GM12801 (cell line): ENCODE measurements around the gene PODXL2.

ENCODE experiments used
- CTCF ChIP-seq: IDR thresholded peaks from one replicate; pipeline ENCODE4 v1.5.1; 2011; ENCODE audit warnings: control low read depth; ENCODE audit not compliant: insufficient read length; ENCODE audit errors: extremely low read depth

Gene PODXL2

DNA sequence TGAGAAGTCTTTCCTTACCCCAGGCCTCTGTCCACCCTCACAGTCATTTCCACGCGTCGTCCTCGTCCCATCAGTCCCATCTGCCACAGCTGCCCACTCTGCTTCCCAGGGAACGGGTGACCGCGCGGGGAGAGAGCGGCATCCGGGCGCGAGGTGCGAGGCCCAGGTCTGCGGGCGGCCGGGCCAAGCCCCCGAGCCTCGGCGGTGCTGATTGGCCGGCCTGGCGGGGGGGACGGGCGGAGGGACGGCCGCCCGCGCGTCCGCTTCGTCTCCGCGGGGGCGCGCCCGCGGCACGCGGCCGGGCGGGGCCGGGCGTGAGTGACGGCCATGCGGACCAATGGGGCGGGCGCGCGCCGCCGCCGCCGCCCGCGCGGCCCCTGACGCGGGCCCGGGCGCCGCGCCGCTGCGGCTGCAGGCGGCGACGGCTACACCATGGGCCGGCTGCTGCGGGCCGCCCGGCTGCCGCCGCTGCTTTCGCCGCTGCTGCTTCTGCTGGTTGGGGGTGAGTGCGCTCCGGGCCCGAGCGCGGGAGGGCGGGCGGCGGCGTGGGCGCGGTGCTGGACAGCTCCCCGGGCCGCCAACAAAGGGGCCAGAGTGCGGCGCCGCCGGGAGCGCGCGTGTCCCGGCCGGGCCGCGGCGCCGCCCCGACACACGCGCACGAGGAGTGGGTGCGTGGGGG is at the start of gene PODXL2:
TSS of gene PODXL2 (plus strand) at position 398 of the 679 bp plus-strand sequence. CDS start at position 433, 35 bp downstream.
- no peak for TF ChIP-seq CTCF

DNA sequence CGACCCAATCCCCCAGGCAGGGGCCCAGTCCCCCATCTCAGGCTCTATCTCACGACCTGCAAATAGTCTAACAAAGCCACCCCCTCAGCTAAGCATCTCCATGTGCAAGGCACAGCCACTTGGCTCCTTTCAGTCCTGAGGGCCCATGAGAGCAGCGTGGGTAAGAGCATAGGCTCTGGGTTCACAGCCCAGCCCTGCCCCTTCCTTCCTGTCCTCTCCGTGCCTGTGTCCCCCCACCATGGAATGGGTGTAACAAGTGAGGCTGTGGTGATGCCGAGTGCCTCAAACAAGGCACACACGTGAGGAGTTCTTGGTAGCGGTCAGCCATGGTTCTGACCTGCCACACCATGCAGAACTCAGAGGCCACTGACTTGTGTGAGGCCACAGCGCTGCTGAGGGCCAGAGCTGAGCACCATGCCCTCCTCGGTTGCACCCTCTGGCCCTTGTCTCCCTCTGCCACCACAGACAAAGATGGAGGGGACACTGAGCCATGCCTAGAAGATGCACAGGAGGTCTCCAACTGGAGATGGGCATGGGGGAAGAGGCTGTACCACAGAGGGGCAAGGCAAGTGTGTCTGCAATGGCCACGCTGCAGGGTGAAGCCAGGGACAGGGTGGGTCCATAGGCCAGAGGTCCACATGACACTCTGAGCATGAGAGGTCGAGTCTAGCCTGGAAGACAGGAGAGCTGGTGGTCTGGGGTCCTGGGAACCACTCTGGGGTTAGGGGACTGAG is 48.5 kb upstream of the PODXL2 start:
- no peak for TF ChIP-seq CTCF

DNA sequence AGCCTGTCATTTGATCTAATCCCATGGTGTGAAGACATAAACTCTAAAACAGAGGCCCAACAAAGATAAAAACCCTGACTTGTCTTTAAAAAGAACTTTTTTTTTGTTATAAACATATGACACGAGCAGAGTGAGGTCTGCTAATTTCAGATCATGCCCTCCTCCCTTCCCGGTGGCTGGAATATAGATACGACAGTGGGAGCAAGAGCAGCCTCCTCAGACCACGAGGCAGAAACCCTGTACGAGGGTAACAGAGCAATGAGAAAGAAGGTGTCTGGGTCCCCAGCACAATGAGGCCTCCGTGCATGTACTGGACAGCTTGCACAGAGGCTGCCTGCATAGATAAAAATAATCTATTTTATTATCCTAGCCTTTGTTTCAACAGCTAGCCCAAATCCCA is 44.3 kb upstream of the PODXL2 start:
- TF ChIP-seq CTCF, result no peak

- no peak for TF ChIP-seq CTCF
Observed at GRCh38 chr3:127585163-127585812, 43.7 kb upstream of the PODXL2 start.

DNA sequence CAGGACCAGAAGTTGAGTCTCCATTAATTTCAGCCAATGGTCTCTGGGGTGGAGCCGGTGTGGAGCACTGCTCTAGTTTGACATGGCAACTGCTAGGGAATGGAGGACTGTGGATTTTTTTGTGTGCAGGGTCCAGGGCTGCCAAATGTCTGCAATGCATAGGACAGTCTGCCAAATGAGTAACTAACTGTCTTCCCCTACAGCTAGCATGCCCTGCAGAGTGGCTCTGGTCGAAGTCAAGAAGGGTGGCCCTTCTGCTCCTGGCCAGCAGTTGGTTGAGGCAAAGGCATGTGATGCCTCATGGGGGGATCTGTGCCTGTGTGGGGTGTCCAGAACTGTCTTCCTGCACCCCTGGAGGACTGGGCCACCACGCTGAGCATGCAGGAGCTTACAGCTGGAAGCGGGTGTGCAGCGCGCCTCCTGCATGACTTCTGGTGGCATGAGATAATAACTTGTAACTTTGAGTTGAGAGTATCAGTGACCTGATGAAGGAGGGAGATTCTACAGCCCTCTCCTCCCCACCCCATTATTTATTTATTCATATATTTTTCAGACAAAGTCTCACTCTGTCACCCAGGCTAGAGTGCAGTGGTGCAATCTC is 43.1 kb upstream of the PODXL2 start:
- no peak for TF ChIP-seq CTCF

DNA sequence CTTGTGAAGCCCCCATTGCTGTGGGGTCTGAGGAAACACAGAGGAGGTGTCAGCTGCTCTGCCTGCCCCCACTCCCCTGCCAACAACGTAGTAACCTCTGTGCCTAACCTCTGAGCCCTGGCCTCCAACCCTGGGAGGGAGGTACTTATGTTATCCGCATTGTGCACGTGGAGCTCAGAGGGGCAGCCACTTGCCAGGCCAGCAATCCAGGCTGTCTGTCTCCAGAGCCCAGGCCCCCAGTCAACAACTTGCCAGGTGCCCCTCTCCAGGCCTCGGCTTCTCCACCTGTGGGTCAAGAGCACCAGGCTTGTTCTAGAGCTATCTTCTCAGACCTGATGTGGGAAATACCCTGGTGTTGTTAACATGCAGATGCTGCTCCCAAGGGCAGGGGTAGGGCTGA is 41.1 kb upstream of the PODXL2 start:
- no peak for TF ChIP-seq CTCF
